Central memory CD8-positive, alpha-beta T cell (primary cell): ENCODE results near the gene IL13RA1.
"Not testable (repeated sequence)": the region's sequence is repeated elsewhere in the genome, so short reads cannot be mapped to it uniquely, and the experiment has no call there.

ENCODE experiments used
- ATAC-seq: fragments of 150-1000 bp; cut with Tn5 transposase; replicated peaks from 2 replicates; pipeline ENCODE4 v1.10.0; 2022; ENCODE audit warnings: mild to moderate bottlenecking, moderate FRiP score, moderate number of reproducible peaks; ENCODE audit not compliant: poor library complexity, severe bottlenecking; ENCODE audit errors: extremely low read depth
- DNase-seq, 2 donors: peaks; one replicate each; pipeline ENCODE4 v3.0.0; 2021; ENCODE audit warnings: low spot score in 2 of 2
- H3K27ac Mint-ChIP-seq: one replicate; pipeline ENCODE4 v1.8.0; 2022; ENCODE audit warnings: low read depth, mild to moderate bottlenecking, moderate library complexity, mixed read lengths
- H3K27me3 Mint-ChIP-seq: one replicate; pipeline ENCODE4 v1.8.0; 2022; ENCODE audit warnings: mixed read lengths
- H3K36me3 Mint-ChIP-seq: one replicate; pipeline ENCODE4 v1.8.0; 2022; ENCODE audit warnings: mild to moderate bottlenecking, moderate library complexity, mixed read lengths; ENCODE audit not compliant: insufficient read depth
- H3K4me1 Mint-ChIP-seq: one replicate; pipeline ENCODE4 v1.8.0; 2022; ENCODE audit warnings: mixed read lengths
- H3K4me3 Mint-ChIP-seq: one replicate; pipeline ENCODE4 v1.8.0; 2022; ENCODE audit warnings: mild to moderate bottlenecking, moderate library complexity, mixed read lengths
- H3K9me3 Mint-ChIP-seq: one replicate; pipeline ENCODE4 v1.8.0; 2022; ENCODE audit warnings: mixed read lengths

IL13RA1 gene

DNA sequence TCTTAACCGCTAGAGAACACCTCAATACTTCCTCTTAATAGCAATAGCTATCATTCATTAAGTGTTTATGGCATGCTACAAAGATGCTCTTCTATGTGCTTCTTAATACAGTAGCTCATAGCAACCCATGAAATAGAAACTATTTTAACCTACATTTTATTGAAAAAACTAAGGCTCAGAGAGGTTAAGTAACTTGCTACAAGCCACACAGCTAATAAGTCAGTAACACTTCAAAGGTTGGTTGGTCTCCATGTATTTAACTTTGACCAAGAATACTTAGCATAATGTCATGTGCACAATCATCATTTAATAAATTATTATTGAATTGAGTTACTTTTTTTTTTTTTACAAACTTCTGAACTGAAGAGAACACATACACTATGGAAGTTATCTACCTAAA is 36.1 kb downstream of the IL13RA1 start:
- no peak overlapping the region for H3K4me3 Mint-ChIP-seq
- peaks cover 3% of the 10 kb centered on the region for H3K36me3 Mint-ChIP-seq
- no peaks in the 10 kb centered on the region for H3K9me3 Mint-ChIP-seq
- ATAC-seq (no peak), DNase-seq (no peak)
- H3K27me3 Mint-ChIP-seq = no peaks in the 10 kb centered on the region
- H3K27ac Mint-ChIP-seq = no peak overlapping the region
- no peaks in the 10 kb centered on the region for H3K4me1 Mint-ChIP-seq

DNA sequence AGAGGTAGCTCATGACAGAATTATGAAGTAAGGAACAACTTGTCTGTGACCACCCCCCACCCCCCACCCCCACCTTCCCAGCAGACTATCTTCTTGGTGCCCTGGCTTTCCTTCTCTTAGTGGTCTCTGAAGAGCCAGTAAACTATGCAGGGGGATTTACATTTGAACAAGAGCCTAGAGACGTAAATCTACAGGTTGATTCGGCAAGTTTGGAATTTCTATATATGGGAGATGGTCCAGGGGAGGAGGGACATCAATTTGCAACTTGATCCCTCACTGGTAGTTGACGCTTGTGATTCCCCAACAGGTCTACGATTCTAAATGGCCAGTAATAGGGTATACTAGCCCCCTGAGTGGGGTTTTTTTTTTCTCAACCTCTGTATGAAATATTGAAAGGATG is 36.7 kb downstream of the IL13RA1 start:
- ATAC-seq (no peak), DNase-seq (no peak)
- H3K4me3 Mint-ChIP-seq = no peak overlapping the region
- H3K27ac Mint-ChIP-seq = no peak overlapping the region
- H3K9me3 Mint-ChIP-seq = no peaks in the 10 kb centered on the region
- H3K27me3 Mint-ChIP-seq = no peaks in the 10 kb centered on the region
- no peaks in the 10 kb centered on the region for H3K4me1 Mint-ChIP-seq
- H3K36me3 Mint-ChIP-seq = peaks cover 3% of the 10 kb centered on the region

DNA sequence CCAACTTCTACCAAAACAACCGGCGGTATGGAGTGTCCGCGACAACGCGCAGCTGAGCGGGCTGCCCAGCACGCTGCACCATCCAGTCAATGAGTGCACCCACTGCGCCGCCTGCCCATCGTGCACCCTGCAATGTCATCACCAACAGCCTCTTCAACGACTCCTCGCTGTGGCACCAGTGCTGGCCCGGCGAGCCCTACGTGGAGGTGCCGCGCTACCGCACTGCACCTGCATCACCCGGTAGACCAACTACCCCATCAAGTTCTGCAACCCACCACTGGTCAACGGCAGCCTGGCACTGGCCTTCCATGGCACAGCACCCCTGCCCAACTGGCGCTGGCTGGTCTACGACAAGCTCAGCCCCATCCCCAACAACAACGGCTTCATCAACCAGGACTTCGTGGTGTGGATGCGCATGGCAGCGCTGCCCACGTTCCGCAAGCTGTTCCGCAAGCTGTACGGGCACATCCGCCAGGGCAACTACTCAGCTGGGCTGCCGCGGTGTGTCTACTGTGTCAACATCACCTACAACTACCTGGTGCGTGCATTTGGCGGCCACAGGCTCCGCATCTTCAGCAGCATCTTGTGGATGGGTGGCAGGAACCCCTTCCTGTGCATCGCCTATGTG is 42.8 kb downstream of the IL13RA1 start:
- Mint-ChIP-seq H3K4me1 (no peaks in the 10 kb centered on the region), H3K36me3 (no peaks in the 10 kb centered on the region), H3K4me3 (no peak overlapping the region), H3K27me3 (peaks cover 16% of the 10 kb centered on the region), H3K9me3 (no peaks in the 10 kb centered on the region), H3K27ac (no peak overlapping the region)
- ATAC-seq (no peak), DNase-seq (no peak)

DNA sequence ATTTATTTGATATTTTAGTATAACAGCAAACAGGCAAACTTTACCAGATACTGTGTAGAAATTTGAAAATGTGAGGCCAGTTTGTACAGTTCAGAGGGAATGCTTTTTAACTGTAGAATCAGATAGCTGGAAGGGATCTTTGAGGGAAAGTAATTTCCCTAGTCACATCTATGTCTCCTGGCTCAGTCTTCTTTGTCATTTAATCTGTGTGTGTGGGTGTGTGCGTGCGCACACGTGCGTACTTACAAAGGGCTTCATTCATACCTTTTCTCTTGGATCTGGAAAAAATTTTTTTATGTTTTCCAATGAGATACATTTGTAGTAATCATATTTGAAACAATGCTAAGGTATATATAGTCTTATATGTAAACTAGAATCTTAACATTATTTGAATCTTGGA is 44.6 kb downstream of the IL13RA1 start:
- Mint-ChIP-seq H3K4me1 (no peaks in the 10 kb centered on the region), H3K36me3 (no peaks in the 10 kb centered on the region), H3K4me3 (no peak overlapping the region), H3K27ac (no peak overlapping the region), H3K27me3 (peaks cover 25% of the 10 kb centered on the region), H3K9me3 (no peaks in the 10 kb centered on the region)
- ATAC-seq (no peak), DNase-seq (no peak)

DNA sequence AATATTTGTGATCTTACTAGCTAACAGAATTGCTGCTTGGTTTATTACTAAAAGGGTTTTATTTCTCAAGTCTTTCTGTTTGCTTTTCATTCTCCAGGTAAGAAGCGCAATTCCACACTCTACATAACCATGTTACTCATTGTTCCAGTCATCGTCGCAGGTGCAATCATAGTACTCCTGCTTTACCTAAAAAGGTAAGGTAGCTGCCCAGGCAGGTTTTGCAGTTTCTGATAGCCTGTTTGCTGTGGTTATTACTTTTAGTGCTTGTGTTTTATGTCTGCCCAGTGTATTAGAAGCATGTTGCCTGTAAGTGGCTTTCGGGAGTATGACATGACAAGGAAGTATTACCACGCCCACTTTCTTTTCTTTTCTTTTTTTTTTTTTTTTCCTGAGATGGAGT is 46.4 kb downstream of the IL13RA1 start:
- Mint-ChIP-seq H3K36me3 (no peaks in the 10 kb centered on the region), H3K27me3 (peaks cover 25% of the 10 kb centered on the region), H3K27ac (no peak overlapping the region), H3K4me3 (no peak overlapping the region), H3K4me1 (no peaks in the 10 kb centered on the region), H3K9me3 (no peaks in the 10 kb centered on the region)
- DNase-seq (no peak), ATAC-seq (no peak)

DNA sequence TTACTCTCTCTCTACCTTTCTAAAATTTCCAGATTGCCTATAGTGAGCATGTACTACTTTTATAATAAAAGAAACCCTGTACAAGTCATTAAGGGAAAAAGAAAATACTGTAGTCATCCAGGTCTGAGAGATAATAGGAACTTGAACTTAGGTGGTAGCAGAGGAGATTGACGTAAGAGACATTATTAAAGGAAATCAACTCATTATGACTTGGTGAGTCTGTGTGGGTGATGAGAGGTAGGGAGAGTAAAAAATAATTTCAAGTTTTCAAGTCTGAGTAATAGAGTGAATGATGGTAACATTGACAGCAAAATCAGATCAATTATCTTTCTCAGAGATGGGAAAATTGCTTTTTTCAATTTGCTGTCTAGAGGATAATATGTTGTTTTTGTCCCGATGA is 52.2 kb downstream of the IL13RA1 start:
- no peak for DNase-seq
- no peak overlapping the region for H3K27ac Mint-ChIP-seq
- no peaks in the 10 kb centered on the region for H3K9me3 Mint-ChIP-seq
- ATAC-seq = no peak
- H3K36me3 Mint-ChIP-seq = no peaks in the 10 kb centered on the region
- peaks cover 16% of the 10 kb centered on the region for H3K27me3 Mint-ChIP-seq
- H3K4me3 Mint-ChIP-seq = no peak overlapping the region
- H3K4me1 Mint-ChIP-seq = no peaks in the 10 kb centered on the region

DNA sequence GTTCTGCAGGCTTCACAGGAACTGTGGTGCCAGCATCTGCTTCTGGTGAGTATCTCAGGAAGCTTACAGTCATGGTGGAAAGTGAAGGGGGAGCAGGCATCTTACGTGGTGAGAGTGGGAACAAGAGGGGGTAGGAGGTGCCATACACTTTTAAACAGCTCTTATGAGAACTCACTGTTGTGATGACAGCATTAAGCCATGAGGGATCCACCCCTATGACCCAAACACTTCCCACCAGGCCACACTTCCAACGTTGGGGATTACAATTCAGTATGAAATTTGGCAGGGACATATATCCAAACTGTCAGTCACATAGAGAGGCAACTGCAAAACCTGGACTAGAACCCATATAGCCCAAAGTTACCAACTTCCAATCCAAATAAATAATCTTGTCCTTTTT is 53.1 kb downstream of the IL13RA1 start:
- no peak for ATAC-seq

DNA sequence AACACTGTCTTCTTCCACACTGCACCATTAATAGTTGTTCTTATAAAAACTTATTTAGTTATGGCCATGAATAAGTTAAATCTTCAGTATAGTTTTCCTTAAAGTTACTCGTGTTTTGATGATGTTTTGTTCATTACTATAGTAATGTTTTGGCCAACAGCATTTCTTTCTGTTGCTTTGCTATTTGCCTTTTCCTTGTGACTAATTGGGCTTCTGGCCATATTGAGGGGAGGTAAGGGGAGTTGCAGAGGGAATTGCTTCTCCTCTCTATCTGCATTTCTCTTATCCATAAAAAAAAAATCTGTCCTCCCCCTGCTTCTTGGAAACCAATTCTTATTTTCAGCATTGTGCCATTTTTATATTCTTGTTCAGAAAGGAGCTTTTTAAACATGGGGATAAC is 53.5 kb downstream of the IL13RA1 start:
- ATAC-seq (no peak), DNase-seq (no peak)
- Mint-ChIP-seq H3K4me1 (no peaks in the 10 kb centered on the region), H3K9me3 (no peaks in the 10 kb centered on the region), H3K36me3 (no peaks in the 10 kb centered on the region), H3K27me3 (peaks cover 3% of the 10 kb centered on the region), H3K4me3 (no peak overlapping the region), H3K27ac (no peak overlapping the region)

More for the DNA sequence above, 53.1 kb downstream of the IL13RA1 start:
- DNase-seq = no peak
- Mint-ChIP-seq H3K9me3 (no peaks in the 10 kb centered on the region), H3K4me3 (no peak overlapping the region), H3K4me1 (no peaks in the 10 kb centered on the region), H3K27me3 (peaks cover 7% of the 10 kb centered on the region), H3K27ac (no peak overlapping the region), H3K36me3 (no peaks in the 10 kb centered on the region)

DNA sequence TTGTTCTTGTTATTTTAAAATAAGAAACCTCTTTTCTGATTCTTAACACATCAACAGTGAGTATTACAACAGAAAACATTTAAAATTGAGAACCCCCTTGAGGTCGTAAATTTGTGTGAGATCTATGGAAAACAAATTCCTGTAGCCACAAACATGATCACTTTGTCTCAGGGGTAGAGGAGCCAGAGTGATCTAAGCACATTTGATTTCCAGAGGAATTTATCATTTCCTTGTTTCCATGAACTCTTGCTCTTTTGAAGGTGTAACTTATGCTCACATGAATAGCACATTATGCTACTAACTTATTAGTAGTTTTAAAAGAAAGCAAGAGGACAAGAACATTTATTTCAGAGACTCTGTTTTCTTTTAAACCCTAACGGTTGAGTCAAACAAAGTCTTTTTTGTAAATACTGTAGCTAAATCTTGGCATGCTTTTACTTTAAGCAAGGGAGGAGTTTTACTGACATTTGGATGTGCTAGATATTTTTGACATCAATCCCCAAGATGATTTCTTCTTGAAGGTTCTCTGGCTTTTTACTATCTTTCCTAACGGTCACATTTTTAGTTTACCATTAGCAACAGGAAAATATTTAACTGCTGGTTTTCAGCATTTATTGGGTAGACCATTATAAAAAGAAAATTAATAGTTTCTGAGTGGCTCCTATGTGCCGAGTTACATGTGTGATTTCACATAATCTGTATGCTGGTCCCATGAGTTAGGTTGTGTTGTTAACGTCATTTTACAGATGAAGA is 68.3 kb downstream of the IL13RA1 start:
- no peak overlapping the region for H3K4me3 Mint-ChIP-seq
- DNase-seq = no peak
- H3K9me3 Mint-ChIP-seq = no peaks in the 10 kb centered on the region
- H3K36me3 Mint-ChIP-seq = peaks cover 1% of the 10 kb centered on the region
- H3K27me3 Mint-ChIP-seq = no peaks in the 10 kb centered on the region
- no peak overlapping the region for H3K27ac Mint-ChIP-seq
- no peak for ATAC-seq
- no peaks in the 10 kb centered on the region for H3K4me1 Mint-ChIP-seq

DNA sequence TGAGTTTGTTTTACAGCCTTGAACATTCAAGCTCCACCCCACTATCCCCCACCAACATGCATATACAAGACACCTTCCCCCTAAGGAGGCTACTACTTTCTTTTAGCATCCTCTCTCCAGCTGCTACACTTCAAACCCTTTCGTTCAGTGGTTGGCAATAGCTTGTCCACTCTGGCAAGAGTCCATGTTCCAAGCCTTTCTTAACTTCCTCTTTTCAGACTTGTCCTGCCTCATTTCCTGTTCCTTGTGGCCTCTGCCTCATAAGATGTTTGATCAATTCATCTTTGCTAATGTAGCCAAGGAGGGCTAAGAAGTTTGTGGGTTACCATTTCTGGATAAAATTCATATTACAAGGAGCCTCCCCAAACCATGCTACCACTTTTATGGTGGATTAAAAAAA is 75.5 kb downstream of the IL13RA1 start:
- H3K36me3 Mint-ChIP-seq = peaks cover 3% of the 10 kb centered on the region
- H3K27me3 Mint-ChIP-seq = peaks cover 25% of the 10 kb centered on the region
- no peak overlapping the region for H3K4me3 Mint-ChIP-seq
- H3K27ac Mint-ChIP-seq = no peak overlapping the region
- H3K9me3 Mint-ChIP-seq = no peaks in the 10 kb centered on the region
- DNase-seq = no peak
- H3K4me1 Mint-ChIP-seq = no peaks in the 10 kb centered on the region
- ATAC-seq = no peak

DNA sequence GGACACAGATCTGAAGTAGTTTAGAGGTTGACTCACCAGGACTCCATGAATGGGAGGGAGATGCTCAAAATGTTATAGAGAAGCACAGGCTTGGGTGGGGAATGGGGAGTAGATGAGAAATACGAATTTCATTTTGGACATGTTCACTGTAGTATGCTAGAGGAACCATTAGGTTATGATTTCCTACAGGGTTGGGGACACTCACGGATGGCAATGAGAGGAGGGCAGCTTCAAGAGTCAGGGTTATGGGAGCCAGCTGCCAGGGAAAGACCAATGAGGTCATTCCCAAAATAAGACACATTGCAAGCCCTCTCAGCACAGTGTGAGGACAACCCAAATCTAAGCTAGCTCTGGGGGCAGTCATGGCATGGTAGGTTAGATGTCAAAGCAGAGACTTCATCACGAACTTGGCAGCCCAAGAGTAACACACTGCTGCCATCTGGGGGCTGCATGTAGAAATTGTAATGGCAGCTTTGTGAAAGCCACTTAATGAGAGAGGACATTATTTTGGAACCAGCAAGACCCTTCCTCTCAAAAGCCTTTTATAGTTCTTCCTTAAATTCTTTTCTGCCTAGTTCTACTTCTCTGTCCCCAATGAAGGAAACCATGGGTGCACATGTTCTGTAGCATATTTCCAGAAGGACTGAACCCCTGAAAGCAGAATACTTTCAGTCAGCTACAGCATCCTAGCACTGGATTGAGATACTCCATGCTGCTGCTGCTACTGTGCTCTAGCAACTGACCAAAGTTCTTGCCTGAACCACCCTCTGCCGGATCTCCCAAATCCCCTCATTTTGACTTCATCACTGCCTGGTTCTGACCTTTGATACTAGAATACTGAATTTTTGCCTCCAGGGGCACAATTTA is 80.0 kb downstream of the IL13RA1 start:
- no peaks in the 10 kb centered on the region for H3K9me3 Mint-ChIP-seq
- DNase-seq (no peak), ATAC-seq (no peak)
- no peak overlapping the region for H3K27ac Mint-ChIP-seq
- no peak overlapping the region for H3K4me3 Mint-ChIP-seq
- no peaks in the 10 kb centered on the region for H3K36me3 Mint-ChIP-seq
- peaks cover 30% of the 10 kb centered on the region for H3K27me3 Mint-ChIP-seq
- no peaks in the 10 kb centered on the region for H3K4me1 Mint-ChIP-seq

DNA sequence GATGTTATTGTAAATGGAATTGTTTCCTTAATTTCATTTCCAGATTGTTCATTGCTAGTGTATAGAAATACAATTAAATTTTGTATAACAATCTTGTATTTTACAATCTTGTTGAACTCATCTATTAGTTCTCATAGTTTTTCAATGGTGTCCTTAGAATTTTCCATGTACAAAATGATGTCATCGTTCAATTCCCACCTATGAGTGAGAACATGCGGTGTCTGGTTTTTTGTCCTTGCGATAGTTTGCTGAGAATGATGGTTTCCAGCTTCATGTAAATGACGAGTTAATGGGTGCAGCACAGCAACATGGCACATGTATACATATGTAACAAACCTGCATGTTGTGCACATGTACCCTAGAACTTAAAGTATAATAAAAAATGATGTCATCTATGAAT is 89.9 kb downstream of the IL13RA1 start:
- not testable (repeated sequence) for ATAC-seq, H3K4me1 Mint-ChIP-seq, H3K27ac Mint-ChIP-seq, H3K4me3 Mint-ChIP-seq, H3K27me3 Mint-ChIP-seq, H3K36me3 Mint-ChIP-seq, H3K9me3 Mint-ChIP-seq, DNase-seq
